ENCODE results near the gene VEZF1.

- TF ChIP-seq CTCF (IDR thresholded peaks at IDR 0.05; ENCODE audit: borderline replicate concordance, extremely low read depth, low read length, poor library complexity, severe bottlenecking) (no peak), EZH2 (IDR thresholded peaks at IDR 0.05; ENCODE audit: borderline replicate concordance, low read depth, low read length, severe bottlenecking) (no peak)
These were observed 1.0 kb downstream of the VEZF1 start for GRCh38 chr17:57986841-57987580.
